ENCODE data around the gene PHYHIPL. TPM values are rescaled to one million over a fixed set of nuclear protein-coding genes. Genes with fewer than 3 reads are reported as not detected.

Gene PHYHIPL
- total RNA-seq, 3 donors from 2014 or later (not counting 1 experiment from before 2014, with no cell fraction given): not detected

- H3K4me1 ChIP-seq (ENCODE audit: control insufficient read depth, insufficient read depth, low read length): no peaks in the 10 kb centered on the region
- TF ChIP-seq CTCF (IDR thresholded peaks at IDR 0.05): no peak
- H3K36me3 ChIP-seq (ENCODE audit: control insufficient read depth, insufficient read depth, low read length): no peaks in the 10 kb centered on the region
- WGBS (ENCODE audit: insufficient coverage): 36% methylated on average over 9 of the region's 9 CpGs
- H3K27me3 ChIP-seq (ENCODE audit: control insufficient read depth, insufficient read depth, low read length): no peaks in the 10 kb centered on the region
- Mint-ChIP-seq H3K9me3 (peaks cover 0 to 7% of the 10 kb centered on the region in 2 donors), H3K4me3 (no peak overlapping the region), H3K27me3 (ENCODE audit: low read depth in 2 of 2) (no peaks in the 10 kb centered on the region), H3K4me1 (peaks cover 0 to 4% of the 10 kb centered on the region in 2 donors), H3K27ac (no peak overlapping the region), H3K36me3 (no peaks in the 10 kb centered on the region)
- no peak for DNase-seq
- intact Hi-C loops (cut with micrococcal nuclease): no loop called here
- H3K4me3 ChIP-seq (ENCODE audit: low read length): no peak overlapping the region
- H3K9me3 ChIP-seq (ENCODE audit: control insufficient read depth, insufficient read depth, low read length): no peaks in the 10 kb centered on the region
- H3K27ac ChIP-seq (ENCODE audit: low read length): no peak overlapping the region
- ATAC-seq: no peak
These were observed 107.1 kb downstream of the PHYHIPL start for GRCh38 chr10:59283456-59284091.

DNA sequence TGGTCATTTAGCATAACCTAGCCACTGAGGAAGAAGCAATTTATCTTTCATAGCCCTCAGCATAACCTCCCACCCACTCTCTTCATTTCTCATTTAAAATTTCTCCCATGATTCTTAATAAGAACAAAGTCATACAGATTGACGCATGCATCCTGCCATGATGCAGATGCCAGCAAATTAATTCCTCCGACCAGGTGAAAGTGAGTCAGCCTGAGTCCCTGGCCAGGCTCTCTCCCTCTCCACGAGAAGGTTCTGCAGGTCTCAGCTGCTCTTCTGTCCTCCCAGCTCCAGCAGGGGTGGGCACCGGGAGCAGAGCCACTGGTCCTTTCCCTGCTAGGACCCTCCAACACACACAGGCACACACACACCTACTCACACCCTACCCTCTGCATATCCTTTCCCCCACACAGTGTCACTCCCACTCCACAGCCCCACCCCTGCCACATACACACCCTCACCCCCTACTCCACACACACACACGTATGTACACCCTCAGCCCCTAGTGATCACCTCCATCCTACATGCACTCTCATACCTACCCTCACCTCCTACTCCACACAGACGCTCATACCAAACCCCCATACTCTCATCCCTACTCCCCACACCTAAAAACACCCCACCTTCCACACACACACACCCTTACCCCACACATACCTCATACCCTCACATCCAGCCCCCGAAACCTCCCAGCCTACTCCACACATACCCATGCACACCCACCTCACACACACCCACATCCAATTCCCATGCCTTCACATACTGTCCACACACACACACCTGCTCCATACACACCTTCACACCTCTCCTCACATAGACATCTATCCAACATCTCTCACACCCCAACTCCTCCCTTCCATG is 107.9 kb downstream of the PHYHIPL start:
- Mint-ChIP-seq H3K4me1 (peaks cover 0 to 4% of the 10 kb centered on the region in 2 donors), H3K27me3 (ENCODE audit: low read depth in 2 of 2) (no peaks in the 10 kb centered on the region), H3K4me3 (no peak overlapping the region), H3K36me3 (no peaks in the 10 kb centered on the region), H3K27ac (no peak overlapping the region), H3K9me3 (peaks cover 0 to 7% of the 10 kb centered on the region in 2 donors)
- DNase-seq (no peak), ATAC-seq (no peak)
- Histone ChIP-seq H3K27ac (ENCODE audit: low read length) (no peak overlapping the region), H3K9me3 (ENCODE audit: control insufficient read depth, insufficient read depth, low read length) (no peaks in the 10 kb centered on the region), H3K27me3 (ENCODE audit: control insufficient read depth, insufficient read depth, low read length) (no peaks in the 10 kb centered on the region), H3K4me1 (ENCODE audit: control insufficient read depth, insufficient read depth, low read length) (no peaks in the 10 kb centered on the region), H3K36me3 (ENCODE audit: control insufficient read depth, insufficient read depth, low read length) (no peaks in the 10 kb centered on the region), H3K4me3 (ENCODE audit: low read length) (no peak overlapping the region)
- WGBS (ENCODE audit: insufficient coverage): 83% methylated on average over 7 of the region's 7 CpGs
- intact Hi-C loops (cut with micrococcal nuclease): no loop called here
- no peak for TF ChIP-seq CTCF (IDR thresholded peaks at IDR 0.05)

DNA sequence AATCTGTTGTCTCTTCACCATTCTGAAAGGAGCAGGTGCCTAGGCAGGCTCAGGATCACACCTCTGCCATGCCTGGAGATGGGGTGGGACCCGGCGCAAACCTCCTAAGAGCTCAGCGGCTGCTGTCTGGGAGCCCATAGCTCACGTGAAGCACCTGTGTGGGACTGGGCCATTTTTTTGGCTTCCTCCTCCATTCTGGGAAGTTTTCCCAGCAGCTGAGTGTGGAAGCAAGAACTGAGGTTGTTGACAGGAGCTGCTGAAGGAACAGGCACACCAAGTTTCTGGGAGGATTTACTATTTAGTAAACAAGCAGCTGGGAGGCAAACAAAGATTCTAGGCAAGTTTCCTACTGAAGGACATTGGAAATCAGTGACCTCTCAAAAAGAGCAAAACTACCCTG is 108.6 kb downstream of the PHYHIPL start:
- DNase-seq: no peak
- H3K27ac ChIP-seq (ENCODE audit: low read length): no peak overlapping the region
- Mint-ChIP-seq H3K27me3 (ENCODE audit: low read depth in 2 of 2) (no peaks in the 10 kb centered on the region), H3K4me1 (peaks cover 0 to 4% of the 10 kb centered on the region in 2 donors), H3K36me3 (no peaks in the 10 kb centered on the region), H3K9me3 (peaks cover 0 to 7% of the 10 kb centered on the region in 2 donors), H3K27ac (no peak overlapping the region), H3K4me3 (no peak overlapping the region)
- no peak for ATAC-seq
- H3K9me3 ChIP-seq (ENCODE audit: control insufficient read depth, insufficient read depth, low read length): no peaks in the 10 kb centered on the region
- H3K4me3 ChIP-seq (ENCODE audit: low read length): no peak overlapping the region
- 94% methylated on average over 4 of the region's 4 CpGs for WGBS (ENCODE audit: insufficient coverage)
- H3K27me3 ChIP-seq (ENCODE audit: control insufficient read depth, insufficient read depth, low read length): no peaks in the 10 kb centered on the region
- no peak for TF ChIP-seq CTCF (IDR thresholded peaks at IDR 0.05)
- no peaks in the 10 kb centered on the region for H3K4me1 ChIP-seq (ENCODE audit: control insufficient read depth, insufficient read depth, low read length)
- intact Hi-C loops (cut with micrococcal nuclease): no loop called here
- H3K36me3 ChIP-seq (ENCODE audit: control insufficient read depth, insufficient read depth, low read length): no peaks in the 10 kb centered on the region

Measured in natural killer cell (primary cell).